HCT116 (cell line): ENCODE measurements around the gene DPF3. TPM values are rescaled to one million over a fixed set of nuclear protein-coding genes. Genes with fewer than 3 reads are reported as not detected.

Experiments
- ATAC-seq: fragments of 200-7000 bp; cut with Tn5 transposase; 2 replicates; pipeline ENCODE4 v1.9.1; 2020; ENCODE audit warnings: mild to moderate bottlenecking, moderate library complexity
- BruUV-seq: library from RNA; stranded (reverse); fragments of 400-500 nt; replicated peaks from 2 replicates; lab custom pipeline; 2021; lab: Mats Ljungman, UMichigan
- CTCF ChIA-PET: fragments of 300-600 bp; sonication (Branson Sonifier 250); formaldehyde crosslinking; loops from one replicate; lab custom pipeline; 2021; ENCODE audit warnings: antibody characterized with exemption; lab: Charles Lee
- POLR2A ChIA-PET: fragments of 300-600, 350-600 bp; sonication (Branson Sonifier 250); formaldehyde crosslinking; loops from one replicate; lab custom pipeline; 2021; ENCODE audit warnings: antibody characterized with exemption; lab: Charles Lee
- RAD21 ChIA-PET, 2 experiments: fragments of 300-600 bp; sonication (Branson Sonifier 250); formaldehyde crosslinking; loops; one replicate each; lab custom pipeline; 2023; ENCODE audit warnings: low total read pairs in 2 of 2; ENCODE audit not compliant: uncharacterized antibody in 2 of 2, unreplicated experiment in 2 of 2, low non-redundant PET in 1 of 2; lab: Charles Lee
- DNase-seq: peaks from one replicate; pipeline ENCODE4 v3.0.0-alpha.2; 2010; ENCODE audit warnings: low read depth, low spot score
- H2AFZ ChIP-seq: fragments of 200-600 bp; shearing (Covaris generic), sonication (generic); 2 replicates; pipeline ENCODE4 v1.6.1; 2017; ENCODE audit warnings: low read depth, mixed run types, mixed read lengths, antibody characterized with exemption, low read length; ENCODE audit not compliant: poor library complexity, severe bottlenecking
- H3K27ac ChIP-seq: 2 replicates; pipeline ENCODE4 v1.5.1; 2012; ENCODE audit warnings: low read depth, low read length
- H3K27me3 ChIP-seq: fragments of 200-600 bp; sonication (generic); 2 replicates; pipeline ENCODE4 v1.6.1; 2016; ENCODE audit warnings: mixed run types, low read length, mixed read lengths; ENCODE audit not compliant: insufficient read depth
- H3K36me3 ChIP-seq, 2 experiments: fragments of 200-500 bp in 1 of 2; fragments of 200-600 bp in 1 of 2; sonication (Bioruptor generic) in 1 of 2; sonication (generic) in 1 of 2; 2 replicates each; pipeline versions ENCODE4 v1.5.1 to v1.6.1; 2014 to 2016; ENCODE audit warnings: low read length in 2 of 2, inconsistent platforms in 1 of 2, mixed read lengths in 1 of 2, mixed run types in 1 of 2; ENCODE audit not compliant: insufficient read depth in 2 of 2, control insufficient read depth in 1 of 2
- H3K4me1 ChIP-seq, 2 experiments: fragments of 200-600 bp in 1 of 2; sonication (generic) in 1 of 2; 2 replicates each; pipeline versions ENCODE4 v1.5.1 to v1.6.1; 2012 to 2017; ENCODE audit warnings: low read length in 2 of 2, inconsistent platforms in 1 of 2, mild to moderate bottlenecking in 1 of 2, mixed read lengths in 1 of 2, mixed run types in 1 of 2, moderate library complexity in 1 of 2; ENCODE audit not compliant: insufficient read depth in 2 of 2, control insufficient read depth in 1 of 2
- H3K4me2 ChIP-seq: fragments of 200-600 bp; sonication (generic); 2 replicates; pipeline ENCODE4 v1.6.1; 2017; ENCODE audit warnings: mixed run types, low read length, mixed read lengths
- H3K4me3 ChIP-seq, 2 experiments: fragments of 200-600 bp in 1 of 2; sonication (generic) in 1 of 2; replicated peaks in 1 of 2; 2 replicates each; pipeline ENCODE4 v1.5.1; 2011 to 2016; ENCODE audit warnings: low read length in 2 of 2, control low read depth in 1 of 2, low read depth in 1 of 2, mild to moderate bottlenecking in 1 of 2, mixed read lengths in 1 of 2, mixed run types in 1 of 2
- H3K79me2 ChIP-seq: fragments of 200-600 bp; sonication (generic); 2 replicates; pipeline ENCODE4 v1.6.1; 2017; ENCODE audit warnings: mild to moderate bottlenecking, mixed run types, low read length, moderate library complexity, mixed read lengths; ENCODE audit not compliant: insufficient read depth
- H3K9ac ChIP-seq: fragments of 200-600 bp; sonication (generic); 2 replicates; pipeline ENCODE4 v1.6.1; 2016; ENCODE audit warnings: low read length, mixed read lengths
- H3K9me2 ChIP-seq: fragments of 200-600 bp; sonication (generic), shearing (Covaris generic); 2 replicates; pipeline ENCODE4 v1.6.1; 2017; ENCODE audit warnings: mixed run types, mild to moderate bottlenecking, moderate library complexity; ENCODE audit not compliant: insufficient read depth
- H3K9me3 ChIP-seq, 2 experiments: fragments of 200-500 bp in 1 of 2; fragments of 200-600 bp in 1 of 2; sonication (Bioruptor generic) in 1 of 2; sonication (generic) in 1 of 2; 2 replicates each; pipeline ENCODE4 v1.6.1; 2014 to 2017; ENCODE audit warnings: low read length in 2 of 2, mixed read lengths in 2 of 2, inconsistent platforms in 1 of 2, low read depth in 1 of 2, mild to moderate bottlenecking in 1 of 2, mixed run types in 1 of 2, moderate library complexity in 1 of 2; ENCODE audit not compliant: control insufficient read depth in 1 of 2, insufficient read depth in 1 of 2
- H4K20me1 ChIP-seq: fragments of 200-600 bp; sonication (generic), shearing (Covaris generic); 2 replicates; pipeline ENCODE4 v1.6.1; 2017; ENCODE audit warnings: mixed run types, mild to moderate bottlenecking, moderate library complexity; ENCODE audit not compliant: insufficient read depth
- EGR1 ChIP-seq: IDR thresholded peaks from 2 replicates; pipeline ENCODE4 v1.6.1; 2012; ENCODE audit warnings: low read depth
- EZH2phosphoT487 ChIP-seq: fragments of 200-600 bp; IDR thresholded peaks from 2 replicates; pipeline ENCODE4 v1.6.1; 2018; ENCODE audit warnings: antibody characterized with exemption, borderline replicate concordance
- POLR2A ChIP-seq: IDR thresholded peaks from 2 replicates; pipeline ENCODE4 v1.7.0; 2011; ENCODE audit warnings: borderline replicate concordance; ENCODE audit not compliant: insufficient read depth, insufficient read length; ENCODE audit errors: extremely low read depth
- RAD21 ChIP-seq: IDR thresholded peaks from 2 replicates; pipeline ENCODE4 v1.6.1; 2012; ENCODE audit warnings: low read depth, mild to moderate bottlenecking
- SIN3A ChIP-seq: IDR thresholded peaks from 2 replicates; pipeline ENCODE4 v1.6.1; 2012; ENCODE audit warnings: low read depth
- SP1 ChIP-seq: IDR thresholded peaks from 2 replicates; pipeline ENCODE4 v1.6.1; 2012; ENCODE audit warnings: low read depth
- TCF7L2 ChIP-seq: IDR thresholded peaks from 2 replicates; pipeline ENCODE4 v1.7.0; 2011; ENCODE audit warnings: borderline replicate concordance, inconsistent platforms; ENCODE audit not compliant: insufficient read depth, insufficient read length; ENCODE audit errors: extremely low read depth
- YY1 ChIP-seq: IDR thresholded peaks from 2 replicates; pipeline ENCODE4 v1.6.1; 2011; ENCODE audit warnings: low read length, low read depth, moderate library complexity, mild to moderate bottlenecking; ENCODE audit not compliant: insufficient replicate concordance; ENCODE audit errors: extremely low read depth
- ZFX ChIP-seq: fragments of 450-650 bp; IDR thresholded peaks from 2 replicates; pipeline ENCODE4 v1.6.1; 2017
- ZNF274 ChIP-seq: fragments of 200-500 bp; sonication (Bioruptor generic); IDR thresholded peaks from 2 replicates; pipeline ENCODE4 v1.6.1; 2014; ENCODE audit warnings: mild to moderate bottlenecking, low read depth, low read length, inconsistent platforms
- intact Hi-C: fragments of 100-400 bp; cut with micrococcal nuclease; formaldehyde crosslinking; loops from 2 replicates; pipeline ENCODE4 v1.10.0; 2022
- total RNA-seq: library from RNA; stranded (reverse); gene quantifications from one replicate; pipeline ENCODE4 v1.2.1, GENCODE V29; 2021; ENCODE audit not compliant: unreplicated experiment
- TF ChIP-seq, protein P1 (sequence below), 3 experiments: fragments of 200-600 bp in 1 of 3; sonication (generic) in 1 of 3; IDR thresholded peaks in 2 of 3; conservative IDR thresholded peaks in 1 of 3; 2 replicates each; pipeline ENCODE4 v1.5.1; 2012 to 2017; ENCODE audit warnings: low read depth in 2 of 3, low read length in 2 of 3, antibody characterized with exemption in 1 of 3, borderline replicate concordance in 1 of 3, control low read depth in 1 of 3, mild to moderate bottlenecking in 1 of 3, mixed read lengths in 1 of 3, mixed run types in 1 of 3, moderate library complexity in 1 of 3; ENCODE audit not compliant: insufficient read depth in 1 of 3
- TF ChIP-seq, protein P2 (sequence below): IDR thresholded peaks from 2 replicates; pipeline ENCODE4 v1.6.1; 2012; ENCODE audit warnings: low read depth
- TF ChIP-seq, protein P3 (sequence below): IDR thresholded peaks from 2 replicates; pipeline ENCODE4 v1.6.1; 2012

Gene DPF3
- total RNA-seq, 1 experiment from 2014 or later: 0.27 TPM

DNA sequence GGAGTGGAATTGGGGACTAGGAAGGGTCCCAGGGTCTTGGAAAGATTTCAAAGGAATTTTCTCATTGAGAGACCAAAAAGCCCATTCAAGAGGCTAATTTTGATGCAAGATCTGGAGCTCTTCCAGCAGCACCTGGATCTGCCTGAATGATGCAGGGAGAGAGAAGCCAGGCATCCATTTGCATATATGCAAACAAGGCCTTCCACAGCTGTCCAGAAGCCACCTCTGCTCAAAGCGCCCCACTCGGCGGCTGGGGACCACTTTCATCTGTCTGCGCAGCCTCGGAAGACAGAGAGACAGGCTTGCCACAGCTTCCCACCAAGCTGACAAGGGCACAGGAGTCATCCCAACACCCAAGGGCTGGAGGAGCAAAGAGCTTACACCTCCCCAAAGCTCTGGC lies 295.6 kb downstream of the DPF3 start:
- Histone ChIP-seq H3K79me2 (no peaks in the 10 kb centered on the region), H3K36me3 (no peaks in the 10 kb centered on the region), H3K4me3 (no peak overlapping the region), H3K9ac (no peak overlapping the region), H3K27ac (no peak overlapping the region), H3K9me2 (no peaks in the 10 kb centered on the region), H3K27me3 (no peaks in the 10 kb centered on the region), H3K9me3 (no peaks in the 10 kb centered on the region), H2AFZ (no peak overlapping the region), H3K4me2 (no peak overlapping the region), H4K20me1 (no peaks in the 10 kb centered on the region), H3K4me1 (no peaks in the 10 kb centered on the region)
- ChIA-PET RAD21 (no interaction called here), POLR2A (no interaction called here), CTCF (no interaction called here)
- TF ChIP-seq, protein P1, sequence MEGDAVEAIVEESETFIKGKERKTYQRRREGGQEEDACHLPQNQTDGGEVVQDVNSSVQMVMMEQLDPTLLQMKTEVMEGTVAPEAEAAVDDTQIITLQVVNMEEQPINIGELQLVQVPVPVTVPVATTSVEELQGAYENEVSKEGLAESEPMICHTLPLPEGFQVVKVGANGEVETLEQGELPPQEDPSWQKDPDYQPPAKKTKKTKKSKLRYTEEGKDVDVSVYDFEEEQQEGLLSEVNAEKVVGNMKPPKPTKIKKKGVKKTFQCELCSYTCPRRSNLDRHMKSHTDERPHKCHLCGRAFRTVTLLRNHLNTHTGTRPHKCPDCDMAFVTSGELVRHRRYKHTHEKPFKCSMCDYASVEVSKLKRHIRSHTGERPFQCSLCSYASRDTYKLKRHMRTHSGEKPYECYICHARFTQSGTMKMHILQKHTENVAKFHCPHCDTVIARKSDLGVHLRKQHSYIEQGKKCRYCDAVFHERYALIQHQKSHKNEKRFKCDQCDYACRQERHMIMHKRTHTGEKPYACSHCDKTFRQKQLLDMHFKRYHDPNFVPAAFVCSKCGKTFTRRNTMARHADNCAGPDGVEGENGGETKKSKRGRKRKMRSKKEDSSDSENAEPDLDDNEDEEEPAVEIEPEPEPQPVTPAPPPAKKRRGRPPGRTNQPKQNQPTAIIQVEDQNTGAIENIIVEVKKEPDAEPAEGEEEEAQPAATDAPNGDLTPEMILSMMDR (IDR thresholded peaks at IDR 0.05 in 2 of 3, conservative IDR thresholded peaks at IDR 0.05 in 1 of 3; ENCODE audit: borderline replicate concordance in 1 of 3, insufficient read depth in 1 of 3, low read depth in 2 of 3, low read length in 2 of 3): no peak
- no peak for TF ChIP-seq SIN3A
- TF ChIP-seq ZFX: no peak
- TF ChIP-seq YY1: no peak
- TF ChIP-seq ZNF274: no peak
- DNase-seq (no peak), ATAC-seq (no peak)
- BruUV-seq: no TSS peak
- intact Hi-C loops: no loop called here

DNA sequence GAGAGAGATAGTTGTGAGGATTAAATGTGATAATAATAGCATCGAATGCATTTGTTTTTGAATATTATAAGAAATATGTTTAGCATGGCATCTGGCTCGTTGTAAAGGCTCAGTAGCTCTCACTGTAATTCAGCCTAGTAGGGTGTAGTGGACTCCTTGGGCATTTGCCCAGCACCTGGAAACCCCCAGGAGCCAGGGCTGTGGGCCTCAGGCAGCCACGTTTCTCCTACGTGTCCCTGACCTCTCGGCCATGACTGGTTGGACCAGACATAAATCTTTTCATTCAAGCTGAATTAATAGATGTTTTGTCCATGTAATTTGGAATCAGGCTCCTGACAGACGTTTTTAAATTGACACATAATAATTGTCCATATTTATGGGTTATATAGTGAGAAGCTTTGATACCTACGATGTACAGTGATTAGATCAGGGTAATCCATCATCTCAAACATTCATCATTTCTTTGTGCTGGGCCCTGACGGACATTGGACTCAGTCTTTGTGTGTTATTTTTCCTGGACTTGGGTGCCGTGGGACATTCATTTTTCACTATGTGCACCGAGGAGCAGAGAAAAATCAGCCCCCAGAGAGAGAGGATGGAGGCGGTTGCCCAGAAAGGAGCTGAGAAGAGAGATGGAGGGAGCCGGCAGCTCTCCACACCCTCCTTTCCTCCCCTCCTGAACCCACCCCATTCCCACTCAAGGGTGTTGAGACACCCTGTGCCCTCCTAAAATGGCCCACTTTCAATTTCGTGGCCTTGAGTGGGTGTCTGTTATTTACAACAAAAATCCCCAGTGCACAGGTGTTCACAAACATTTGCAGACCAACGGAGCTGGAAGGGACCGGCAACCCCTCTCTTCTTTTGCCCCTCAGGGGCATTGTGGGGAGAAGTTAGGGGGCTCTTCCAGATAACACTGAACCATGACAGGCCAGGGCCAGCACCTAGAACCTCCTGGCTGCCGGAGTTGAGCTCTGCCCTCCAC lies 296.4 kb downstream of the DPF3 start:
- no TSS peak for BruUV-seq
- RAD21 ChIA-PET: no interaction called here
- intact Hi-C loops: no loop called here
- TF ChIP-seq RAD21: no peak
- no peak for TF ChIP-seq POLR2A
- TF ChIP-seq SP1: no peak
- TF ChIP-seq, protein P2, sequence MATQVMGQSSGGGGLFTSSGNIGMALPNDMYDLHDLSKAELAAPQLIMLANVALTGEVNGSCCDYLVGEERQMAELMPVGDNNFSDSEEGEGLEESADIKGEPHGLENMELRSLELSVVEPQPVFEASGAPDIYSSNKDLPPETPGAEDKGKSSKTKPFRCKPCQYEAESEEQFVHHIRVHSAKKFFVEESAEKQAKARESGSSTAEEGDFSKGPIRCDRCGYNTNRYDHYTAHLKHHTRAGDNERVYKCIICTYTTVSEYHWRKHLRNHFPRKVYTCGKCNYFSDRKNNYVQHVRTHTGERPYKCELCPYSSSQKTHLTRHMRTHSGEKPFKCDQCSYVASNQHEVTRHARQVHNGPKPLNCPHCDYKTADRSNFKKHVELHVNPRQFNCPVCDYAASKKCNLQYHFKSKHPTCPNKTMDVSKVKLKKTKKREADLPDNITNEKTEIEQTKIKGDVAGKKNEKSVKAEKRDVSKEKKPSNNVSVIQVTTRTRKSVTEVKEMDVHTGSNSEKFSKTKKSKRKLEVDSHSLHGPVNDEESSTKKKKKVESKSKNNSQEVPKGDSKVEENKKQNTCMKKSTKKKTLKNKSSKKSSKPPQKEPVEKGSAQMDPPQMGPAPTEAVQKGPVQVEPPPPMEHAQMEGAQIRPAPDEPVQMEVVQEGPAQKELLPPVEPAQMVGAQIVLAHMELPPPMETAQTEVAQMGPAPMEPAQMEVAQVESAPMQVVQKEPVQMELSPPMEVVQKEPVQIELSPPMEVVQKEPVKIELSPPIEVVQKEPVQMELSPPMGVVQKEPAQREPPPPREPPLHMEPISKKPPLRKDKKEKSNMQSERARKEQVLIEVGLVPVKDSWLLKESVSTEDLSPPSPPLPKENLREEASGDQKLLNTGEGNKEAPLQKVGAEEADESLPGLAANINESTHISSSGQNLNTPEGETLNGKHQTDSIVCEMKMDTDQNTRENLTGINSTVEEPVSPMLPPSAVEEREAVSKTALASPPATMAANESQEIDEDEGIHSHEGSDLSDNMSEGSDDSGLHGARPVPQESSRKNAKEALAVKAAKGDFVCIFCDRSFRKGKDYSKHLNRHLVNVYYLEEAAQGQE: no peak
- no peak for TF ChIP-seq TCF7L2
- no peak for TF ChIP-seq EGR1
- TF ChIP-seq, protein P3, sequence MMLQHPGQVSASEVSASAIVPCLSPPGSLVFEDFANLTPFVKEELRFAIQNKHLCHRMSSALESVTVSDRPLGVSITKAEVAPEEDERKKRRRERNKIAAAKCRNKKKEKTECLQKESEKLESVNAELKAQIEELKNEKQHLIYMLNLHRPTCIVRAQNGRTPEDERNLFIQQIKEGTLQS: no peak
- no peak for TF ChIP-seq YY1
- no peak for TF ChIP-seq EZH2phosphoT487

More for the DNA sequence above, 296.4 kb downstream of the DPF3 start:
- no peak overlapping the region for H3K4me3 ChIP-seq
- ATAC-seq: no peak
- no peak for DNase-seq
- no peaks in the 10 kb centered on the region for H3K79me2 ChIP-seq
- ChIA-PET POLR2A (no interaction called here), CTCF (no interaction called here)
- H3K9ac ChIP-seq: no peak overlapping the region
- H3K4me1 ChIP-seq: no peaks in the 10 kb centered on the region
- no peaks in the 10 kb centered on the region for H3K36me3 ChIP-seq
- no peaks in the 10 kb centered on the region for H3K9me2 ChIP-seq
- no peak overlapping the region for H3K4me2 ChIP-seq
- H4K20me1 ChIP-seq: no peaks in the 10 kb centered on the region
- no peaks in the 10 kb centered on the region for H3K27me3 ChIP-seq
- no peak overlapping the region for H3K27ac ChIP-seq
- H2AFZ ChIP-seq: no peak overlapping the region
- no peaks in the 10 kb centered on the region for H3K9me3 ChIP-seq
